GM19025 (cell line): ENCODE data around the gene PAK5.

Experiments used
- ATAC-seq: cut with Tn5 transposase; IDR thresholded peaks from one replicate; pipeline ENCODE4 v1.9.1; 2021; ENCODE audit warnings: mild to moderate bottlenecking, low read depth, moderate library complexity; ENCODE audit not compliant: unreplicated experiment

PAK5 gene

DNA sequence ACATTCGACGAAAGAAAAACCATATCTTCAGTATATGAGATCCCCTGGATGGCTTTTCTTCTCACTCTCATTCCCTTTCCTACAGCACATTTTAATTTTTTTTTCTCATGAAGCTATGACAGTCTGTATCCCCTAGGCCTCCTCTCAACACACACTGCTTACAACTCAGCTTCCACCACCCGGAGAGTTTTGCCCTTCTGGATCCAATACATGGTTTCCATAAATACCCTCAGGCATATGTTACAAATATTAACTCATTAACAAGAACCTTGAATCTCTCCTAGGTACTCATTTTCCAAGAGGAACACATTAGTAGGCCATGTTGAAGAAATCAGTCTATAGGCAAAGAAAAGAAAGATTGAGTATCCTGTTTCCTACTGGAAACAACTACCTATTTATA lies 44.0 kb downstream of the PAK5 start:
- no peak for ATAC-seq

DNA sequence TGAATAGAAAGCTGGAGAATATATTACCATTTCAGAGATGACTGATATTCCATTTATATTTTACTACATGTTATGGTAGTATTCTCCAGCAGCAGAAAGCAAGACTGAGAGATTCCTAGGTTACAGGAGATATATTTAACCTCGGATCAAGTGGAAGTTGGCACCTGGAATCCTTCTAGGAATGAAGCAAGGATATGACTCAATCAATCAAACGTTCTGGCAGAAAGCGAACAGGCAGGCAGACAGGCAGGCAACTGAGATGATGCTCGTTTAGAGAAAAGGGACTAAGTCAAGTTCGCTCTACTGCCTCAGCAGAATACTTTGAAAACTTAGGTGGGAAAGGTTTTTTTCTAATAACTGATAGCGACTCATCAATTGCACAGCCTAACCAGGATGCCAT lies 46.2 kb downstream of the PAK5 start:
- ATAC-seq: no peak

DNA sequence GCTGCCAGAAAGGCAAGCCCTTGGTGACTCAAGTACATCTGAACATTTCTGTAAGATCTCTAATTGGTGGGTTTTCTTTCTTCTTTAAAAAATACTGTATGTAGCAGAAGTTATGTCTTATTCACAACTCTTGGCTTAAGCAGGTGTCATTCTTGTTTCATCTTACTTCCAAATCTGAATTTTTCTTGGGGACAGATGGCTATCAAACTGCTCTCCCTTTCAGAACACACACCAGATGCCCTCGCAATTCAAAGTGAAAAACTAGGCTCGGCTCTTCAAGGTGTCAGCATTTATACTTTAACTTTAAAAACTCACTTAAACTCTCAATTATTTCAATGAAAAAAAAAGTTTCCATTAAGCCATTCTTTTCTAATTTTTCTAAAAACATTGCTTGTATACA lies 49.7 kb downstream of the PAK5 start:
- ATAC-seq: no peak

DNA sequence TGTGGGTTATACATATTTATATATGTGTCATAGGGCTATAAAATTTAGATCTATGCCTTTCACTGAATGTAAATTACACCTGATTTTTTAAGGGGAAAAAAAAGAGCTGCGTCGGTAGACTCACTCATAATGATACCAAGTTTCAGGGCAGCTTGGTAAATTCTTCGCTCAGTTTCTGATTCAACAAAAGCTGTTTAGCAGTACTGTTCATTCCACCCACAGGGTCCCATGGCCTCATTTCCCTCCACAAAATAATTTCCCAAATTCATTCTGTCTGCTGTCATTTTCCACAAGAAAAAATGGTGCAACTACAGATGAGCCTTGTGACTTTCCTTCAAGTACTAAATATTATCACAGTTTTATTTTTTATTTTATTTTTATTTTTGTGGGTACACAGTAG lies 63.7 kb downstream of the PAK5 start:
- no peak for ATAC-seq

DNA sequence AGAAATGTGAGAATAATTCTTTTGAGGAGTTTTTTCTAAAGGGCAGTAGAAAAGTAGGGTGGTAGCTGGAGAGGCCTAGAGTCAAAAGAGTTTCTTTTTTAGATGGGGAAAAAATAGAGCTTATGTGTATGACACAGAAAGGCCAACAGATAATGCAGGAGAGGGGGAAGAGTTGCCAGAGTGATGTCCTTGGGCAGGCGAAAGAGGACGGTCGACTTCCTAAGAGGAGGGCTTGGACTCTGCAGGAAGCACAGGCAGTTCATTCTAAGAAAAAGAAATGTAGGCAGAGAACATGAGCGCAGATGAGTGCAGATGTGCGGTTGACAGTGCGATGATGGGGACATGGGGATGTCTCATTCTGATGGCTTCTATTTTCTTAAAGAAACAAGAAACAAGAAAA lies 68.9 kb downstream of the PAK5 start:
- no peak for ATAC-seq

DNA sequence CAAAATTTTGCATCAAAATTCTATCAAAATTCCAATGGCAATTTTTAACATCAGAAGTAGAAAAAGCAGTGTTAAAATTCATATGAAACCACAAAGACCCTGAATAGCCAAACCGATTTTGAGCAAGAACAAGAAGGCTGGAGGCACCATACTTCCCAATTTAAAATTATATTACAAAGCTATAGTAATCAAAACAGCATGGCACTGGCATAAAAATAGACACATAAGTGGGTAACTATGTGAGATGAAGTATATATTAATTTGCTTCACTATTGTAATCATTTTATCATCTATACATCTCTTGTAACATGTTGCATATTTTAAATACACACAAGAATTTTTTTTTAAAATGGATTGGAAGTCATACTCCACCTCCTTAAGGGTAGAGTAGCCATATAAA lies 77.4 kb downstream of the PAK5 start:
- no peak for ATAC-seq

DNA sequence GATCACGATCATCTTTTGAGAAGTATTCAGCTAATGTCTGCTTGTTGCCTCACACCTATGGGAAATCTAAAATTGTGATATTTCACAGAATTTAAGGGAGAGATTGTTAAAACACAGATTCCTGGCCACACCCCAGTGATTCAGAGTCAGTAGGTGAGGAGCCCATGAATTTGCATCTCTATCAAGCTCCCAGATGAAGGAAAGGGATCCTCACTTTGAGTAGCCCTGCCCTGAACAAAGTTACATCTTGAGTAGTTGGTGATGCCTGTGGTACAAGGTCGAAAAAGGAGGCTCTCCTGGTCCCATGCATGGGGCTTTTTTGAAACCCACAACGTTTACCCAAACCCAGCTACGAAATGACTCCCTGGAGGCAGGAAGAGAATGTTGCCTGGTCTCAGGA lies 79.5 kb downstream of the PAK5 start:
- no peak for ATAC-seq

DNA sequence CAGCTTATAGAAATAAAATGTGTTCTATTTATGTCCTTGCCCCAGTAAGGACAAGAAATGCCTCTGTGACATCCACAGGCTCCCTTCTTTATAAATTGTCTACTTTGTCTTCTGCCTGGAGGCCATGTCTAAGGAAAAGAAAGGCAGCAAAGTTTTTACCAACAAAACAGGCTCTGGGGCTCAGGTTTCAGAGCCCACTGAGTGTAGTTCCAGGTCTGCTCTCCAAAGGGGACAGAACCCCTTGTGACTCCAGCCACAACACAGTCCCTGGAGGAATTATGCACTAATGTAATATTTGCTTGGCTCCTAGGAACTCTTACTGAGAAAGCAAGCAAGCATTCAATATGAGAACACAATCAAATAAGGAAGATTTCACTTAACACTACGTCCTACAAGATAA lies 80.1 kb downstream of the PAK5 start:
- no peak for ATAC-seq

DNA sequence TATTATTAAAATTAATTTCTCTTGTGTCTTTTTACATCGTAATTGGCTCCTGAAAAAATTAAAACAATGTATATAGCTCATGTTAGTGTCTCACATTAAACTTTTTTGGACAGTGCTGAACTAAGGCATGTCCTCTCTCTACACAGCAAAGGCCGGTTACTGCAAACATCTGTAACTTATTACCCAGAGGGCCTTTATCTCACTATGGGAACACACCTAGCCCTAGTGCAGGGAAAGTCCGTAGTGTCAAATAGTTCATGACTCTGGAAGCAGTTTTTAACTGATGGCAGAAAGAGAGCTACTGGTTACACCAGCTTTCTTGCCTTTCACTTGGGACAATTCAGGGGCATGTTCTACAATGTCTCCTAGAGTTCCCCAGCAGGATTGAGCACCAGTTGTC lies 82.2 kb downstream of the PAK5 start:
- no peak for ATAC-seq

DNA sequence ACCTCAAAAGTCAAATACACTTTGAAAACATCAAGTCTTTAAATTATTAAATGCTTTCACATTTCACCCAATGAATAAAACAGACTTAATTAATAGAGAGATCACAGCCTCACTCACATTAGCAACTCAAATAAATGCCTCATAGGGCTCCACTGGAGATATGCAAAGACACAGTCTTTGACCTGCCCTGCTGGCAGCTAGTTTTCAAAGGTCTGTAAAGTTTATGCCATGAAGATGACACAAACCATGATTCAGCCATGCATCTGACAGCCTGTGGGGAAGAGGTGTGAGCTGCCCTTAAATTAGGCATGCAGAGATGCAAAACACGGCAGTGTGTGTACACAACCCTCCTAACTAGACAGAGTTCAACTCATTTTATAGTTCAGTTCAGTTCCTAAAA lies 83.6 kb downstream of the PAK5 start:
- ATAC-seq: no peak

DNA sequence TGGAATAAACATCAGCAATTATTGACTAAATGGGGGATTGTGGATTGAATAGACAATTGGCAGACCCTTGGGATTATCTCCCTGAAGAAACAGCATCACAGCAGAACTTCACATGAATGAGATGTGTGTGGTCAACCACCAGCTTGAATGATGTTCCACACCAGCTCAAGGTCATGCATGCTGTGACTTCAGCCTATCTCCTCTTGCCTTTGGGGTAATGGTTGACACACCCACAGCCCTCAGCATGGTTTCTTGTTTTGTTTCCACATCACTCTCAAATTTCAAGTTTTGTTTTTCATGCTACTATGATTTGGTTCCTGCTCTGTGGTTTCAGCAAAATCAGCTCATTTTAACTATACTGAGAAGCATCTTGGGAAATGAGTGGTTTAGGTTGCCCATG lies 94.3 kb downstream of the PAK5 start:
- no peak for ATAC-seq

DNA sequence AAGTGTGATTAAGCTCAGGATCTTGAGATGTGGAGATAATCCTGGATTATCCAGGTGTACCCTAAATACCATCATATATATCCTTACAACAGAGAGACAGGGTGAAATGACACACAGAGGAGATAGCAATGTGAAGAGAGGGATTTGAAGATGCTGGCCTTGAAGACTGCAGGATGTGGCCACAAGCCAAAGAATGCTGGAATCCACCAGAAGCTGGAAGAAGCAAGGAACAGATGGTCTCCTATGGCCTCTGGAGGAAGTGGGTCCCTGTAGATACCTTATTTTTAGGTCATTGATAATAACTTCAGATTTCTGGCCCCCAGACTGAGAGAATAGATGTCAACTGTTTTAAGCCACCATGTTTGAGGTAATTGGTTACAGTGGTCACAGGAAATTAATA lies 95.0 kb downstream of the PAK5 start:
- ATAC-seq: no peak

DNA sequence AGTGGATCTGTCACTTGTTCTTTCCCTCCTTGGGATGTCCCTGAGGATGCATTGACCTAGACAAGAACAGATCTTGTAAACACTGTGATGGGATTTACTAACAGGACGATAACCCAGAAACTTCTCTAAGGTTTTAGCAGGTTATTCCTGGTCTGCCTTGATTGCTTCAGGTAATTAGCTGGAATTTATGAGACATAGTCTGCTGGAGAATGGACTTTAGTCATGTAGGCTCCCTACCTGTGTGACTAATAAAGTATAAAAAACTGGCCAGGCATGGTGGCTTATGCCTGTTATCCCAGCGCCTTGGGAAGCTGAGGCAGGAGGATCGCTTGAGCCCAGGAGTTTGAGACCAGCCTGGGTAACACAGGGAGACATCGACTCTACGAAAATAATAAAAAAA lies 96.1 kb downstream of the PAK5 start:
- no peak for ATAC-seq

DNA sequence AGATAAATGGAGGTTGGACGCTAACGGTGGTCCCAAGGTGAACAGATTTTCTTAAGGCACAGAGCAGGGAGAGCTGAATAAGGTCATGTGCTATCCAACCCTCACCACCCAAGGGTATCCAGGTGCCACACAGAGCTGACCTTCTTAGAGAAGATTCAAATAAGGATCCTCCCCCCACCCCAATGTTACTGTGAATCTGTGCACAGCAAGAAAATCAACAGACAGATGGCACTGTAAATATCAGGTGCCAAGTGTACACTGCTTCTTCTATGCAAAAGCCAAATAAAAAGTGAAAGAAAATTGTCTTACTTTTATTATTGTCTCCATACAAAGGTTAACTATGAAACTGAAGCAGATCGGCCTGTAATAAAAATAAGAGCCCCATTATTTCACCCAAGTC lies 96.9 kb downstream of the PAK5 start:
- ATAC-seq: no peak

DNA sequence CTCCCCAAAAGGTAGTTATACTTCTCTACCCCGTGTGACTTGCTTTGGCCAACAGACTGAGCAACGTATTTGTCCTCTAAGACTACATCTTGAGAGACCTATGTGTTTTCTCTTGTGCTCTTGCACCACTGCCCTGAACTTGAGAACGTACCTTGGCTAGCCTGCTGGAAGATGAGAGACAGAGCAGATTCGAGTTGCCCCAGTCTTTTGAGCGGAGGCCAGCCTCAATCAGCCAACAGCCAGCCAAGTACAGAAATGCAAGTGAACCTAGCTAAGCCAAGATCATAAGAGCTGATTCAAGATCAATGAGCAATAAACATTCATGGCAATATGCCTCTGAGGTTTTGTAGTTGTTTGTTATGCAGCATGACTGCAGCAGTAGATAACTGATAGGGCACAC lies 98.4 kb downstream of the PAK5 start:
- no peak for ATAC-seq

DNA sequence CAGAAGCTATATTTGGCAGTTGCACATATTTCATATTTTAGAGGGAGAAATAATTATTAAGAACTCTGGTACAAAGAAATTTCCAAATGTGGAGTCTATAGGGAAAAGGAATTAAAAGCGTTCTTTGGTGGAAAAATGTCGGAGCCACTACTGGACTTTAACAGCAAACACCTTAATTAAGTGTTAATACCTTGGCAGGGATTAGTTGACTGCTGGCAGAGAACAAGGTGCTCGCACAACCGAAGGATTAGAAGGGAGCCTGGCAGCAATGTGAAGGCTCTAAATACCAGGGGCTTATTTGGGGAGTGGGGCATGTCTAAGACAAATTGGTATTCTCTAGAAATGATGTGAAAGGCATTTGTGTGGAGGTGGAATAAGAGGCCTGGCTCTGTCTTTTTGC lies 98.9 kb downstream of the PAK5 start:
- no peak for ATAC-seq

DNA sequence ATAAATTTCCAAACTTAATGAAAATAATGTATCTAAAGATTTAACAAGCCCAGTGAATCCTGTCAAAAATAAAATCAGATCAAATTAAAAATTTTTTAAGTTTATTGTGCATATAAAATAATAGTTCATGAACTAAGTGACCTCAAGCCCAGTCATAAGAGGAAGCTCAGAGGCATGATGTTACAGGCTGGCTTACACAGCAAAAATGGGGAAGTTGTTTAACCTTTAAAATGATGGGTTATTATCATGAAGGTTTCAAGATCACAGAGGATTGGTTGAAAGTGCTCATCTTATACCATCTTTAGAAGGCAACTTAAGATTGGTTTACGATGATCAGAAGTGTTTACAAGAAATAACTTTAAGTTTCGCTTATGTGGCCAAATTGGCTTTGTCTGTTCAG lies 102.5 kb downstream of the PAK5 start:
- ATAC-seq: no peak

DNA sequence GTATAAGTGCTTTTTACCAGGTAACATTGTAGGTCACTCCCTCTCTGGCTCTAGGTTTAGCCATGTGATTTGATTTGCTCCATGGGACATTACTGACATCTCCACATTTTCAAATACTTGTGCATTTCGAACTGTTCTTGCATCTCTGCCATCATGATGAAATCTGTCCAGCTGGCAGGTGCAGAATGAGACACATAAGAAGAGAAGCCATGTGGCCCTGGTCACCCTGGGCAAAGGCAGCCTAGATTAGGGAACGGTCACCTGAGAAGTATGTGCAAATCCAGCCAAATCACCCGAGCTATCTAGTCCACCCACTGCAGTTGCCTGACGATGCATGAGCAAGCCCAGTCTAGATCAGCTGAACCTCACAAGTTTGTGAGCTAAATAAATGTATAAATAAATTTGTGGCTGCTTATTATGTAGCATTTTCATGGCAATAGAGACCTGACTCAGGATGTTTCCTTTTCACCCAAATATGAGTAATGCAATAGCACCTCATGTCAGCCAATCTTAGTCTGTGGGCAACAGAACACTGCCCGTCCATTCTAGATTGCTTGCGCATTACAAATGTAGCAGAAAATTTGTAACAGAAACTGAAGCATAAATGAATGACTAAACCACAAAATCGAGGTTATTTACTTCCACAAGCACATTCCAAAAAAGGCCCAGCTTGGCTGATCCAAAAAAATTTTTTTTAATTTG lies 115.2 kb downstream of the PAK5 start:
- no peak for ATAC-seq

DNA sequence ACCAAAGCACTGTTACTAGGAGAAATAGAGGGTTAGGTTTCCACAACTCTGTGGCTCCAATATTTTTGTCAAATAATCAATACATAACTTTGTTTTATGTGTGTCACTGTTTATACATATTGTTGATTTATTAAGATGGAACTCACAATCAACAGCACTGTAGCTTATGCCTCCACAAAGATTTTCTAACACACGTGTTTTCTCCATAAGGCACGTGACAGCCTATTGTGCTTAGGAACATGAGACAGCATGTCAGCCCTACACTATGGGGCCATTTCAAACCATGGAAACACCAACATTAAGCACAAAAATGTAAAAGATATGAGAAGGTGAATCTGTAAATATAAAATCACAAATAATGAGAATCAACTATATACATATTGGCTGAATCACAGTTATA lies 127.0 kb downstream of the PAK5 start:
- no peak for ATAC-seq

DNA sequence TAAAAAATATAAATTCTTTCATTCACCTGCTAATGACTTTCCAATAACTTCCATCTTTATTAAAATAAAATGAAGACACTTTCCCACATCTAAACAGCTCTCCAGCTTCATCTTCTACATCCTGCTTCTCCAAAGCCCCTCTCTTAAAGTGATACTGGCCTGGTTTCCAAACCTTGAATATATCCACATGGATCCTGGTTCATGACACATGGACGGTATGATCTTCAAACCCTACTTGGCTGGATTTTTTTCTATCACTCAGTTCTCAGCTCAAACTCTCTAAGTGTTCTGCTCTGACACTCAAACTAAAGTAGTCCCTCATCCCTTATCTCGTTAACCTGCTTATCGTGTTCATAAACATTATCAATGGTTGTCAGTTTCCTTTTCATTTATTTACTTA lies 128.2 kb downstream of the PAK5 start:
- ATAC-seq: no peak

DNA sequence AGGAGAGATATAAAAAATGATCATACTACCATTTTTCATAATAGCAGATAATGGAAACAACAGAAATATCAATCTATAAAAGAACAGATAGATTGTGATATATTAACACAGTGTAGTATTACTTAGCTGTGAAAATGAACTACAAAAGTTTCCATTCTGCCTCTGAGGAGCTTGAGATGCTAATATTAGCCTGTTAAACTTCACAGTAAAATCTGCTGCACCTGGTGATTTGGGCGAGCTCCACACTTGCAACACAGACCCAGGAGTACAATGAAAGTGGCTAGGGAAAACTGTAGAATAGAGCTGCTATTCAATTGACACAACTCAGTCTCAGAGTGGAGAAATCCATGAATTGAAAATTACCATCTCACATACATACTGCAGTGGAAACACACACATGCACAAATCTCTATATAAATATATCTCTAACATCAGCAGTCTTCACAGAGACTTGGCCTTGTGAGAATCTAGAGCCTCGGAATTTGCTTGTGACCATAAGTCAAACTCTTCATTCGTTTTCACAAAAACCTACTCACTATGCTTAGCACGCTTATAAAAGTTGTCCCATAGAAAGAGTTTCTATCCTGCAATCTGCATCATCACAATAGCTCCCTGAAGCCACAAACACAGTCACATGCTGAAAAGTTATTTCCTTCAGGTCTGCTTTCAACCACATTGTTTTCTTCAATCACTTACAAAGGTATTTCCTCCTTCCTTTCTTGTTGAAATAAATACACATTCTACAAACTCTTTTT lies 133.0 kb downstream of the PAK5 start:
- ATAC-seq: no peak

DNA sequence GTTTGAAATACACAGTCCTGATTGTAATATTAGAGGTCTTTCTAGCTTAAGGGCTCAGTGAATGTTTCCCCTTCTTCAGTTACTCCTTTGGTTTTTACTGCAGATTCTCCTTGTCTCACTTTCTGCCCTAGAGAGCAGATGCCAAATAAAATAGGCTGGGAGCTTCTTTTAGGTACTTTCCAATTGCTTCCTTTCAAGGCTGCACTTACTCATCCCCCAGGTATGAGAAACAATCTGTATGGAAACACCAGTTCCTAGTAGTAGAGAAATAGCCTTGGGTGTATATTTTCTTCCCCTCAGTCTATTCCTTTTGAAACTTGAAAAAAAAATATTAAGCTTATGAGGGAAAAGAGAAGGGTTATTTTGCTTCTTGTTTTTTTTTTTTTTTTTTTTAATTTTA lies 139.7 kb downstream of the PAK5 start:
- ATAC-seq: no peak
